ENCODE results near the gene TMEM200B. TPM values are rescaled to one million over a fixed set of nuclear protein-coding genes. Genes with fewer than 3 reads are reported as not detected.
"Not testable (repeated sequence)": the region's sequence is repeated elsewhere in the genome, so short reads cannot be mapped to it uniquely, and the experiment has no call there.

Gene TMEM200B
- total and polyA plus RNA-seq, 2 donors (not counting 1 experiment from before 2014, with no cell fraction given): not detected

DNA sequence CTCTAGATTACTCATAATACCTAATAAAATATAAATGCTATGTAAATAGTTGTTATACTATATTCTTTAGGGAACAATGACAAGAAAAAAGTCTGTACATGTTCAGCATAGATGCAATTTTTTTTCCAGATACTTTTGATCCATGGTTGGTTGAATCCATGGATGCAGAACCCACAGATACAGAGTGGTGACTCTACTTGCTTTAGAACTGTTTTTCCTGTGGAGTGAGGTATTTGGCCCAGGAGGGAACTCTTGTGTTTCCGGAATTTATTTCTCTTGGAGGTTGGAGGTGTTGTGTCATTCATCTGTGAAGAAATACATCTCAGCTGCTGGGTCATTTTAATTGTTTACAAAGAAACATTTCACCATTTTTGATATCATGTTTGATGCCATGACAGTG lies 28.7 kb downstream of the TMEM200B start:
- no peak overlapping the region for H3K9ac ChIP-seq (ENCODE audit: low read length)
- no peak for ATAC-seq (ENCODE audit: low read depth)
- no peak overlapping the region for H3K4me3 ChIP-seq (ENCODE audit: control extremely low read depth in 1 of 5, extremely low read depth in 1 of 5, insufficient read depth in 1 of 5, low read depth in 2 of 5, low read length in 4 of 5)
- H3K4me1 Mint-ChIP-seq: no peaks in the 10 kb centered on the region
- WGBS (ENCODE audit: insufficient coverage): no CpG with 5 or more reads among the region's 1 CpG
- H3K4me2 ChIP-seq (replicated peaks; ENCODE audit: low read depth, low read length, poor library complexity, severe bottlenecking): no peak overlapping the region
- no peak overlapping the region for H3K4me3 Mint-ChIP-seq
- POLR2A ChIA-PET: no interaction called here
- peaks cover 16% of the 10 kb centered on the region for H4K20me1 ChIP-seq (ENCODE audit: control insufficient read depth, insufficient read depth, low read length, poor library complexity, severe bottlenecking)
- no peak for DNase-seq
- H3K9me3 Mint-ChIP-seq (ENCODE audit: insufficient read depth): no peaks in the 10 kb centered on the region
- H3K36me3 ChIP-seq (replicated peaks in 1 of 2; ENCODE audit: control extremely low read depth in 1 of 2, control insufficient read depth in 1 of 2, extremely low read depth in 1 of 2, insufficient read depth in 2 of 2, low read length in 1 of 2): peaks cover 20 to 57% of the 10 kb centered on the region in 2 experiments
- H3K27me3 Mint-ChIP-seq: no peaks in the 10 kb centered on the region
- peaks cover 5% of the 10 kb centered on the region for H3K79me2 ChIP-seq (ENCODE audit: control insufficient read depth, insufficient read depth, low read length)
- H2AFZ ChIP-seq (ENCODE audit: insufficient read depth, low read depth, low read length, poor library complexity, severe bottlenecking): no peak overlapping the region
- no peaks in the 10 kb centered on the region for H3K9me3 ChIP-seq (ENCODE audit: control extremely low read depth in 1 of 3, control insufficient read depth in 2 of 3, insufficient read depth in 1 of 3, low read length in 2 of 3)
- no peak overlapping the region for H3K27ac Mint-ChIP-seq
- no peak for TF ChIP-seq CTCF (IDR thresholded peaks at IDR 0.05)
- no peak for TF ChIP-seq EZH2 (IDR thresholded peaks at IDR 0.05; ENCODE audit: borderline replicate concordance, insufficient read depth, low read depth, low read length, poor library complexity, severe bottlenecking)
- H3K4me1 ChIP-seq (ENCODE audit: control insufficient read depth in 2 of 2, insufficient read depth in 2 of 2, low read length in 2 of 2): no peaks in the 10 kb centered on the region
- CTCF ChIA-PET: interaction anchor here (0.7 kb wide), 1 partner anchor 24 kb away, joined by 3 read pairs; no protein-coding TSS in a partner anchor
- H3K27ac ChIP-seq (ENCODE audit: low read length in 2 of 2): no peak overlapping the region
- intact Hi-C loops (cut with micrococcal nuclease): no loop called here
- no peaks in the 10 kb centered on the region for H3K27me3 ChIP-seq (replicated peaks in 1 of 4; ENCODE audit: control extremely low read depth in 1 of 4, control insufficient read depth in 3 of 4, insufficient read depth in 4 of 4, low read length in 3 of 4)

GRCh38 chr1:29094433-29094832 lies 29.3 kb downstream of the TMEM200B start:
- DNase-seq: no peak
- Histone ChIP-seq H3K4me1 (ENCODE audit: control insufficient read depth in 2 of 2, insufficient read depth in 2 of 2, low read length in 2 of 2) (no peaks in the 10 kb centered on the region), H3K36me3 (replicated peaks in 1 of 2; ENCODE audit: control extremely low read depth in 1 of 2, control insufficient read depth in 1 of 2, extremely low read depth in 1 of 2, insufficient read depth in 2 of 2, low read length in 1 of 2) (peaks cover 16 to 52% of the 10 kb centered on the region in 2 experiments), H3K27ac (ENCODE audit: low read length in 2 of 2) (no peak overlapping the region), H4K20me1 (ENCODE audit: control insufficient read depth, insufficient read depth, low read length, poor library complexity, severe bottlenecking) (peaks cover 16% of the 10 kb centered on the region), H3K4me3 (ENCODE audit: control extremely low read depth in 1 of 5, extremely low read depth in 1 of 5, insufficient read depth in 1 of 5, low read depth in 2 of 5, low read length in 4 of 5) (no peak overlapping the region), H3K4me2 (replicated peaks; ENCODE audit: low read depth, low read length, poor library complexity, severe bottlenecking) (no peak overlapping the region), H3K9ac (ENCODE audit: low read length) (no peak overlapping the region), H3K27me3 (replicated peaks in 1 of 4; ENCODE audit: control extremely low read depth in 1 of 4, control insufficient read depth in 3 of 4, insufficient read depth in 4 of 4, low read length in 3 of 4) (no peaks in the 10 kb centered on the region), H3K9me3 (ENCODE audit: control extremely low read depth in 1 of 3, control insufficient read depth in 2 of 3, insufficient read depth in 1 of 3, low read length in 2 of 3) (no peaks in the 10 kb centered on the region), H3K79me2 (ENCODE audit: control insufficient read depth, insufficient read depth, low read length) (peaks cover 5% of the 10 kb centered on the region), H2AFZ (ENCODE audit: insufficient read depth, low read depth, low read length, poor library complexity, severe bottlenecking) (no peak overlapping the region)
- Mint-ChIP-seq H3K4me3 (no peak overlapping the region), H3K9me3 (ENCODE audit: insufficient read depth) (no peaks in the 10 kb centered on the region), H3K4me1 (no peaks in the 10 kb centered on the region), H3K27me3 (no peaks in the 10 kb centered on the region), H3K27ac (no peak overlapping the region)
- 100% methylated on average over 1 of the region's 3 CpGs for WGBS (ENCODE audit: insufficient coverage)
- no peak for TF ChIP-seq EZH2 (IDR thresholded peaks at IDR 0.05; ENCODE audit: borderline replicate concordance, insufficient read depth, low read depth, low read length, poor library complexity, severe bottlenecking)
- no peak for TF ChIP-seq CTCF (IDR thresholded peaks at IDR 0.05)
- intact Hi-C loops (cut with micrococcal nuclease): no loop called here
- CTCF ChIA-PET: no interaction called here
- ATAC-seq (ENCODE audit: low read depth): no peak
- POLR2A ChIA-PET: no interaction called here

- intact Hi-C loops (cut with micrococcal nuclease); H3K9ac ChIP-seq (ENCODE audit: low read length); POLR2A ChIA-PET; DNase-seq; ATAC-seq (ENCODE audit: low read depth); H3K27me3 ChIP-seq (replicated peaks in 1 of 4; ENCODE audit: control extremely low read depth in 1 of 4, control insufficient read depth in 3 of 4, insufficient read depth in 4 of 4, low read length in 3 of 4); H3K27me3 Mint-ChIP-seq; H3K4me1 Mint-ChIP-seq; H3K27ac Mint-ChIP-seq; H3K9me3 ChIP-seq (ENCODE audit: control extremely low read depth in 1 of 3, control insufficient read depth in 2 of 3, insufficient read depth in 1 of 3, low read length in 2 of 3); H3K4me3 ChIP-seq (ENCODE audit: control extremely low read depth in 1 of 5, extremely low read depth in 1 of 5, insufficient read depth in 1 of 5, low read depth in 2 of 5, low read length in 4 of 5); H3K4me3 Mint-ChIP-seq; H3K27ac ChIP-seq (ENCODE audit: low read length in 2 of 2); H3K4me1 ChIP-seq (ENCODE audit: control insufficient read depth in 2 of 2, insufficient read depth in 2 of 2, low read length in 2 of 2); H3K4me2 ChIP-seq (replicated peaks; ENCODE audit: low read depth, low read length, poor library complexity, severe bottlenecking); H3K79me2 ChIP-seq (ENCODE audit: control insufficient read depth, insufficient read depth, low read length); H2AFZ ChIP-seq (ENCODE audit: insufficient read depth, low read depth, low read length, poor library complexity, severe bottlenecking); H3K9me3 Mint-ChIP-seq (ENCODE audit: insufficient read depth): not testable (repeated sequence)
- WGBS (ENCODE audit: insufficient coverage): no CpG with 5 or more reads among the region's 5 CpGs
- Histone ChIP-seq H3K36me3 (replicated peaks in 1 of 2; ENCODE audit: control extremely low read depth in 1 of 2, control insufficient read depth in 1 of 2, extremely low read depth in 1 of 2, insufficient read depth in 2 of 2, low read length in 1 of 2) (peaks cover 10 to 41% of the 10 kb centered on the region in 2 experiments), H4K20me1 (ENCODE audit: control insufficient read depth, insufficient read depth, low read length, poor library complexity, severe bottlenecking) (peaks cover 16% of the 10 kb centered on the region)
- CTCF ChIA-PET: interaction anchor here (1.1 kb wide), 1 partner anchor 14 kb away, joined by 3 read pairs; no protein-coding TSS in a partner anchor
Measured at GRCh38 chr1:29092704-29093103, 31.0 kb downstream of the TMEM200B start.

All from B cell (primary cell).